HG03095 (cell line): ENCODE measurements around the gene LYPD6B.
"Not testable (repeated sequence)": the region's sequence is repeated elsewhere in the genome, so short reads cannot be mapped to it uniquely, and the experiment has no call there.

Source experiments
- ATAC-seq: cut with Tn5 transposase; IDR thresholded peaks from one replicate; pipeline ENCODE4 v1.9.1; 2021; ENCODE audit warnings: moderate library complexity; ENCODE audit not compliant: unreplicated experiment

The LYPD6B gene

DNA sequence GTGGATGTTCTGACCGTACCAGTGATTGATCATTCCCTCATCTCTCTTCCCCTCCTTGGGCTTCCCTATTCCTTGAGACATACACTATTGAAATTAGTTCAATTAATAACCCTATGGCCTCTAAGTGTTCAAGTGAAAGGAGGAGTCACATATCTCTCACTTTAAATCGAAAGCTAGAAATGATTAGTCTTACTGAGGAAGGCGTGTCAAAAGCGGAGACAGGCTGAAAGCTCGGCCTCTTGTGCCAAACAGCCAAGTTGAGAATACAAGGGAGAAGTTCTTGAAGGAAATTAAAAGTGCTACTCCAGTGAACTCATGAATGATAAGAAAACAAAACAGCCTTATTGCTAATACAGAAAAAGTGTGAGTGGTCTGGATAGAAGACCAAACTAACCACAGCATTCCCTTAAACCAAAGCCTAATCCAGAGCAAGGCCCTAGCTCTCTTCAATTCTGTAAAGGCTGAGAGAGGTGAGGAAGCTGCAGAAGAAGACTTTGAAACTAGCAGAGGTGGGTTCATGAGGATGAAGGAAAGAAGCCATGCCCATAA is 147.5 kb downstream of the LYPD6B start:
- ATAC-seq: no peak

DNA sequence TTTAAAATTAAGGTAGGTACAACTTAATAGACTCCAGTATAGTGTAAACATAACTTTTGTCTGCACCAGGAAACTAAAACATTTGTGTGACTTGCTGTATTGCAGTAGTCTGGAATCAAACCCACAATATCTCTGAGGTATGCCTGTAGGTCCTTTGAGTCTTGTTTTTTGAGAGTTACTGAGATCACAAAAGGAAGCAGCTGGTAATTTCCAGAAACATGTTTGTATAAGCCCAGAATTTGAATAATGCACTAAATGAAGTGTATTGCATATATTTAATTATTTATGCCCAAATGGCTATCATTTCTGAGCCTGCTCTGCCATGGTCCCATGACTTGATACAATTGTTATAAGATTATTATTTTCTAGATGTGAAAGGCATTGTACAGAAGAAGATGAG is 148.6 kb downstream of the LYPD6B start:
- ATAC-seq: no peak

DNA sequence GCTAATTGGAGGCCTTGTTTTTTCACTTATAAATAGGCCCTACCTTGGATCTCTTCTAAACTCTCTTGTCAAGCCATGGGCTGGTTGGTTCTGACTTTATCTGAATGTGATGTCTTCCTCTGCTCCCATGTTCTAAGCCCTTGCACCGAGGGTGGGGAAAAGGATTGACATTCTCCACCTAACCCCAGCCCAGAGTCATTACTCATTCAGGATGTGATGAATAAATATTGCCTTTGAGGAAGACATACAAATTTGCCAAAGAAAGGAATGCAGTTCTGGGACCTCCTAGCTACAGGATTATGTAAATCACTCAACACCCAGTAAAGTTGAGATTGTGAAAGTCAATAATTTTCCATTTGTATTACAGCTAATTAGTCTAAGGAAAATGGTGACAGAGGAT is 149.8 kb downstream of the LYPD6B start:
- ATAC-seq: no peak

DNA sequence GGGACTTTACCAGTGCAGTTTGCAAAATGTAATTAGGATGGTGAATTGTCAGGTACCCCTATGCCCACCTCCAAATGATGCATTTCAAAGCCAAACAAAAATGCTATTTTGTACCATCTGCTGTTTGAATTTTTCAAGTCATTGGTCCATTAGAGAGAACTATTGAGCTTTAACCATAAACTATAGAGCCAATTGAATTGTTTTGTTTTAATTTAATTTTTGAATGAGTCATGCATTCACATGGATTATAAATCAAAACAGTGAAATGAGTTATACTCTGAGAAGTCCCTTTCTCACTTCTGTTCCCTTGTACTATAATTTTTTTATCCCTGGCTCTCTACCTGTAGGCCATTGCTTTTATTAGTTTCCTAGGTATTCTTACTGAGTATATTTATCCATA is 151.3 kb downstream of the LYPD6B start:
- ATAC-seq: no peak

DNA sequence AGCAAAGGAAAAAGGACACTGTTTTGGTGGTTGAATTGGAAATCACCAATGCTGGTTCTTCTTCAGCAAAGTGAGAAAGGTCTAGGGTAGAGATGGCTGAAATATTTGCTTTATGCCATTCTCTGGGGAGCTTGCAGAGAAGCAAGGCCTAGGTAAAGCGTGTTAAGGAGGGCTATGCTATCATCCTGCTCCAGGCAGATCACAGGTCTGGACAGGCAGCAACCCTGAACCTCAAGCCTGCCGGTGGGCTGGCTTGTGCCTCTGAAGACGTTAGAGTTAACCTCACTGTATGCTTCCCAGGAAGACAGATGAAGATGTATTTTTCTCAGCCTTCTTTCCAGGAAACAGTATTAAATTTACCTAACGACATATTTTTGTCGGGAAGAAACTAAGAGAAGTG is 153.4 kb downstream of the LYPD6B start:
- no peak for ATAC-seq

DNA sequence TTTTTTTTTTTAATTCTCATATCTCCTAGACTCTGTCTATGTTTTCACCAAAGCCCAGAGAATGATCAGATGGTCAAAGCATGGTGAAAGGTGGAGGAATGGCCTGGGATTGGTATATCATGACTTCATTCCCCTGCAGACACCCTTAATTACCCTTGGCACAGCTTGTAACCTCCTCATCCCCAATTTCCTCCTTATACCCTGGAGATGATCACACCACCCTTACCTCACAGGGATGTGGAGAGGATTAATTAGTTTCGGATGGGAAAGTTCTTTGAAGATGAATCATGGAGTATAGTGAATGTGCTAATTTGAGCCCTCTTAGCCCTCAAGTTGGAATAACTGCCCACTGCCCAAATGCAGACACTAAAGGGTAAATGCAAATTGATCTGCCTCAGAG is 153.9 kb downstream of the LYPD6B start:
- ATAC-seq: no peak

DNA sequence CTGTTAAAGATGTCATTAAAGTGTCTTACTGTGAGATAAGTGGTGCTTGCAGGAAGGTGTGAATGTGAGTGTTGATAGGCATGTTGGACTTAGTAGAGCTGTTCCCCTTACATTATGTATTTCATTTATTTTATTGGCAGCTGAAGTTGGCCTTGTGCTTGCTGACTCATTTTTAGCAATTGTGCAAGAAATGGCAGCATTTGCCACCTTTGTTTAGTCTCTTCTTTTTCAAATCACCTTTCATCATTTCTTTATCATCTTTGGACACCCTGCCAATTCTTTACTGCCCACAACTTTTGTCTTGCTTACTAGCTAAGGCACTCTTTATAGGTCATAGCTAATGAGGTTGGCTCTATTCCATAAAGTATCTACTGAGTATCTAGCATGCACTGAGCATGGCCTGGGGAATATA is 161.6 kb downstream of the LYPD6B start:
- no peak for ATAC-seq

DNA sequence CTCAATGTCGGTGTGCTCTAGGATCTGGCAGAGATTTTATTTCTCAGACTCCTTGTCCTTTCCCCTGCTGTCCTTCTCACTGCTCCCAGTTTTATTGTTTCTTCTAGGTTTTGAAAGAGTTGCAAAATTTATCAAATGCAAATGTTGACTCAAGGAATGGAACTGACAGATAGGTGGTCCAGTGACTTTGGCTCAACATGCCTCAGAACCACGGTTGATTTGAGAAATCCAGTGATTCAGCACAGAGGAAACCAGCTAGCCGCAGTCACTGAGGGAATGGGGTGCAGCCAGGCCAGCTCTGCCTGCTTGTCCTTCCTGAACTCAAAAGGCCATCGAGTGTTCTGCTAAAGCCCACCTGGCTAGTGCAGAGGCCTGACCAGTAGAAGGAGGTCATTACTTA is 166.2 kb downstream of the LYPD6B start:
- no peak for ATAC-seq

DNA sequence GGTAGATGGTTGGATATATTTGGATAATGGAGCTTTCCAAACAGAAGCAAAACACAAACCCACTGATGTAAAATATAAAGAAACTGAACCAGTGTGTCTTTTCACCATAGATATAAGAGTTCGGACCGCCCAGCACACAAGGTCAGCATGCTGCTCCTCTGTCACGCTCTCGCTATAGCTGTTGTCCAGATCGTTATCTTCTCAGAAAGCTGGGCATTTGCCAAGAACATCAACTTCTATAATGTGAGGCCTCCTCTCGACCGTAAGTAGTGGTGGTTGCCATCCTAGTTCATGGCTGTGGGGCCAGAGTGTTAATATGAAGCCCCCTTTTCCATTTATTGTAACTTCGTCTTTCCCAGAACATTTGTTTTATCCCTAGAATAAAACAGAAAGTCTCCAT is 166.6 kb downstream of the LYPD6B start:
- ATAC-seq: no peak

DNA sequence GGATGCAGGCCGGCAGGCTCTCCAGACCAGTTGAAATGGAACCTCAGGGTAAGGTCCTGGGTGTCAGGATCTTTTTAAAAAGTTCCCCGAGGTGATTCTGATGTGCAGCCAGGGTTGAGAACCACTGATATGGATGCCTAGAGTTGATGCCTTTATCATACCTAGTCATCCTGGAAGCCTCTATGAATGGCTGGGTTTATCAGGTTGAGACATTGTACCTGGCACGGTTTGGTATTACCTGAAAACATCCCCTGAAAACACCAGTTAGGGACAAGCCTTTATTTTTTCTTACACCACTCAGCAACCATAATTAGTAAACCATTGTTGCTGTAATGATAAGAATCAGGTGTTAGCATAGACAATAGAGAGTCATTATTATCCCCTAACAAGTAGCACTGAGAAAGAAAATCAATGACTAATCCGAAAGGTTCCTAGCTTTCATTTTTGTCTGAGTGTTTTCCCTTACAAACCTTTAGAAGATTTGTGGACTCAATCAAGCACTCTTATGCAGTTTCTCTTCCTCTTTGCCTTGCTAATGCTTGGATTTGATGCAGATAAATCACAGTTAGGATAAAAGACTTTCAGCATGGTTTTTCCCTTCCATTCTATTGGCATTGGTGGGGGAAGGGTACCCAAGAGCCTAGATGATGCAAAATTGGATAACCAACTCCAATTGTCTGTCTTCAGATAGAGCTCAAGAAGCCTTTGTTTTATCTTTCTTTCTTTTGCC is 175.4 kb downstream of the LYPD6B start:
- no peak for ATAC-seq

DNA sequence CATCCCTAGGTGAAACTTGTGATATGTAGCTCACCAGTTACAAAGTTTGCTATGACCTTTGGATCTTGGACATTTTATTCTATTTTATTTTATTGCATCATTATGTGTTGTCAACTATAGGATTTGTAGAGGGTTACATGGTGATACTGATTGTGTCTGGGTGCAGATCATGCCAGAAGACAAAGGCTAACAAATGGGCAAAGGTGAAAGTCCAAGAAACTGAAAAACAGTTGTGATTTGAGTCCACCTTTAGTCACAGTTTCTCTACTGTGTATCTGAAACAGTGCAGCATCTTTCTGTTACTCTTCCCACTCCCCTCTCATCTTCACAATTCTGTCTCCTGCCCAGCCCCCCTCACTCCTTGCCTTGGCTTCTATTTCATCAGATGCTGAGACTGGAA is 180.0 kb downstream of the LYPD6B start:
- ATAC-seq: no peak

DNA sequence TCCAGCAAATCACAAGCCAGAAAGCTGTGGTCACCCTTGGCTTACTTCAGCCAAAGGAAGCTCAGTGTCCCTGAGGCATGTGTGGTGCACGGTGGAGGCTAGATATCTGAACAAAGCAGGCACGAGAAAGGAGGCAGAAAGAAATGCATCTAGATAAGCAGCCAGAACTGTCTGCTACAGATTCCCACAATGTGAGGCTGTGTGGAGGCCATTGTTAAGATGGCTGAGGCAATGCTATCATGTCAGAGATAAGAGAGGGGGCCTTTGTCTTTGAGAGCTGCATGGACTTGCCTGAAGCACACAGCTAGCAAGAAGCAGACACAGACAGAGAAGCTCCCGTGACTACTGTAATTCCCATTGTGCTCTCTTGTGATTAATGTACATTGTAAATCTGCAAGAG is 181.4 kb downstream of the LYPD6B start:
- ATAC-seq: no peak

DNA sequence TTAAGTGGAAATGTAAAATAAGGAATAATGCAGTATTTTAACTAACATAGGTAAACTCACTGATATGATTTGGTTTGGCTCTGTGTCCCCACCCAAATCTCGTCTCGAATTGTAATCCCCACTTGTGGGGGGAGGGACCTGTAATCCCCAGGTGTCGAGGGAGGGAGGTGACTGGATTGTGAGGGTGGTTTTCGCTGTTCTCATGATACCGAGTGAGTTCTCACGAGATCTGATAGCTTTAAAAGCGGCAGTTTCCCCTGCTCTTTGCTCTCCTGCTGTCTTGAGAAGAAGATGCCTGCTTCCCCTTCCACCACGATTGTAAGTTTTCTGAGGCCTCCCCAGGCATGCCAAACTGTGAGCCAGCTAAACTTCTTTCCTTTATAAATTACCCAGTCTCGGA is 182.5 kb downstream of the LYPD6B start:
- ATAC-seq: no peak

DNA sequence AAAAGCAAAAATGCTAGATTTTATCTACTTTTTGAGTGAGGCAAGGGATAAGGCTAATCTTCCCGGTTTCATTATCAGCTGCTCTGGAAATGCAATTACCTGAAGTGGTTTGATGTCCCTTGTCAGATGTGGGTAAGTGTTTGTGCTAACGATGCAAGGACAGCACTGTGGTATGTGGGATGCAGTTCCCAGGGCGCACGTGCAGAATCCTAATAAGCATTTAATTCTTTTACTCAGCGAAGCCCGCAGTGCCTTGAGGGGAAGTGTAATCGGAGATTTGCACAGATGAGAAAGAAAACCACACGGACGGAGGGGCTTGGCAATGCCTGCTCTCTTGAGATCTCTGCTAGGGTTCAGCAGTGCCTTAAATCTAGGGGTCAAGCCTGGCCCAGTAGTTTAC is 183.4 kb downstream of the LYPD6B start:
- ATAC-seq: no peak

DNA sequence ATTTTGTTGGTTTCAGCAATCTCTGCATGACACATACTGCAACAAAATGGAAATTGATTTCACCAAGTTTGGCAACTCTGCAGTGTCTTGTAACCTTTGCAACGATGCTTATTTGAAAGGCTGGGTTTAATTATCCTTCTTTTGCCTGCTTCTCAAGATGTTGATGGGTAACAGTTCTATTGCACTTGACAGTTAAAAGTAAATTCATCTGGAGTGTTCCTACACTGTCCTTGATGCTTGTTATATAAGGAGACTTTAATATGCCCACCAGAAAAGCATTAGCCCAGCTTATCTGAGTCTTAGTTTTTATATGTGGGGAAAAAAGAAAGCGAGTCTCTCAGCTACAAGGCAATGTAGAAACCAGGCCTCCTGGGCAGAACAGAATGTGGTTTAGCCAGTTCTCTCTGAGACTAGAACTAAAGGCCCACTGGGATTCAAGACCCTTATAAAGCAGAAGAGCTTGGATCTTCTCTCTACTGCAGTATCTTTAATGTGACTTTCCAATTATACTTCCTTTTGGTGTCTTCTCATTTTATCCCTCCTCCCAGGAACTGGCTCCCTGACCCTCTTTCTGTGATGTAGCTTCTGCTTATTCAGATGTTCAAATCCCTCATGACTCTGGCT is 185.1 kb downstream of the LYPD6B start:
- no peak for ATAC-seq

DNA sequence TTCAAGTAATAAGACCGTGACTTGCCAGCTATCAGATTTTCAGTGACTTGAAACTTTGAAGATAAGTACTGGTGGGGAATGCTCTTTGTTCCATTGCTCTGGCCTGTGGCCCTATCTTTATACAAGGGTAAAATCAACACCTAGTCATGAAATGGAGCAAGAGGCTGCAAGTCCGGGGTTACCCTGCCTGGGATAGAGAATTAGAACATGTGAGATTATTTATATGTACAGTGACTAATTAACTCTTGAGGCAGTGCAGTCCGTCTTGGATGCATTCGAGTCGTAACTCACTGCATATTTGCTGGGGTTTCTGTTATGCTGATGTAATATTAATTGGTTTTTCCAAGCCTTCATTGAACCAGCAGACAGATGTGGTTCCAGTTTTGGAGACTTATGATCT is 186.0 kb downstream of the LYPD6B start:
- ATAC-seq: no peak

DNA sequence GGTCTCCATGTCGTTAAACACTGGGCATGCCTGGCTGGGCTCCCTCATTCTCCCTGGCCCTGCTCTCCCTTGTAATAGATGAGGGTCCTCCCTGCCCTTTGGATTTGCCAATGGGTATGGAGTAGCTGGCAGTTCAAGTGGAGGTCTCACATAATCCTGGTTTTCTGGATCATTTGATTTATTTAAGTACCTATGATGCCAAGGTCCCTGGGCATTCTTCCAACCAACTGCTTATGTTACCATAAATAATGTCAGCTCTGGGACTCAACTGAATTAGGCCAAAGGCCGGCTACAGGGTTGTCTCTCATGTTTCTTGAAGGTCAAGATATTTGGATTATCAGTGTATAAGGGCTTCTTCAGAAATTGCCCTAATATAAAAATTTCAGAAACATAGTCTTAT is 186.9 kb downstream of the LYPD6B start:
- ATAC-seq: no peak

DNA sequence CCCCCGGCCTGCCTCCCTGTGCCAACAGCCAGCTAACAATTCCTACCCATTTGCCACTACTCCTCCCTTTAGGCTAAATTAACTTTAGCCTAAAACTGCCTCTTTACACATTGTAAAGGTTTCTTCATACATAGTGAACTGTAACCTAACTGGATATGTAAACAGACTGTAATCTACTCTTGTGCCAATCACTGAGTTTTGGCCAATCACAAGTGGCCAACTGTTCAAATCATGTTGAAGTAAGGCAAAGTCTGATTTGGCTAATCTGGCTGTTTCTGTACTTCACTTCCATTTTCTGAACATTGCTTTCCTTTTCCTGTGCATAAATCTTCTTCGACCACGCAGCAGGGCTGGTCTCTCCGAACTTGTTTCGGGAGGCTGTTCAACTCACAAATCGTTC is 188.3 kb downstream of the LYPD6B start:
- no peak for ATAC-seq

DNA sequence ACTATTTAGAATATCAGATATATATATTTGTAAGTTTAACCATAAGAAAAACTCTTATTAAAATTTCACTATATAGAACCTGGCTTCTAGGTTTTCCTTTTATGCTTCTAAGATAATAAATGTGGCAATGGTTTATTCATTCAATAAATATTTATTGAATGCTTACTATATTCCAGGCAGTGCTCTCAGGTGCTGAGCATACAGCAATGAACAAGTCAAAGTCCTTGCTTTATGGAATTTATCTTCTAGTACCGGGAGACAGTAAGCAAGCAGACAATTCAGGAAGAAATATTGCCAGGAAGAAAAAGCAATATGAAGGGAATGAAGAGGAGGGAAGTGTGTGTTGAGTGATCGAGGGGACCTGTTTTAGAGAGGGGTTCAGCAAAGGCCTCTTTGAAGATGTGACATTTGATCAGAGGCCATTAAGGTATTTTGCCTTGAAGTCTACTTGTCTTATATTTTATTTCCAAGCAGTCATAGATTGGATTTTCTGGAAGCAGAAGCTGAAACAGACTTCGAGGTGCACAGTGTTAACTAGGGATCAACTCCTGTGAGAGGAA is 197.4 kb downstream of the LYPD6B start:
- ATAC-seq: no peak

DNA sequence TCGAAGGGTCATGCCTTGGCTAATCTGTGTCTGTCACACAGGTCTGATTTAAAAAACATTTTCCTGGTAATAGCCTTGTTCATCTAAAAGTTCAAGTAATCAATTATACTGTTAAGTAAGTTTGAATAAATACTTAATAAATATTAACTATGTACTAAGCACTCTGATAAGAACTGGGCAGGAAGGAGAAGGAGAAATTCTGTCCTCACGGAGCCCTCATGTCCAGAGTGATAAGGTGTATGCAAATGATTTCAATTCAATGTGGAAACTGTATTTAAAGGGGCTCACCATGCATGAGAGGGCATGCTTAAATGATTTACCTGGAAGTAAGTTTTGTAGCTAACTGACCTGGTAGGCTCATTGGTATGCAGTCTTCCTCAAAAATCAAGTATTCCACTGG is 197.9 kb downstream of the LYPD6B start:
- no peak for ATAC-seq

DNA sequence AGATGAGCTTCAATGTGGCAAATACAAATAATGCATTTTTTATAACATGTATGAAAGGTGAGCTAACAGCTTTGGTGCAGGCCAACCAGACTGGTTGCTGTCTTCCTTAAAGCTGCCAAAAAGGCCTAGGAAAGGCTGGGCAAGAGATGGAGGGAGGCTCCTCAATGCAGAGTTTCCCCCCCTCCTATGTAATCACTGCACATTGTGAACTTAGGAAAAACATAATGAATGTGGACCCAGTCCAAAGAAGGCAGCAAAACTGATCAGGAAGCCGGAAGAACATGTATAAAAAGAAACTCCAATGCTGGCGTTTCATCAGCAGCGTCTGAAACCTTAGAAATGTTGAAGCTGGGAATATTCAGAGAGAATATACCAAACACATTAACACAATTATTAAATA is 207.7 kb downstream of the LYPD6B start:
- no peak for ATAC-seq

DNA sequence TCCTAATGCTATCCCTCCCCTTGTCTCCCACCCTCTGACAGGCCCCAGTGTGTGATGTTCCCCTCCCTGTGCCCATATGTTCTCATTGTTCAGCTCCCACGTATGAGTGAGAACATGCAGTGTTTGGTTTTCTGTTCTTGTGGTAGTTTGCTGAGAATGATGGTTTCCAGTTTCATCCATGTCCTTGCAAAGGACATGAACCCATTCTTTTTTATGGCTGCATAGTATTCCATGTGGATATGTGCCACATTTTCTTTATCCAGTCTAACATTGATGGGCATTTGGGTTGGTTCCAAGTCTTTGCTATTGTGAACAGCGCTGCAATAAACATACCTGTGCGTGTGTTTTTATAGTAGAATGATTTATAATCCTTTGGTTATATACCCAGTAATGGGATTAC is 212.9 kb downstream of the LYPD6B start:
- ATAC-seq: not testable (repeated sequence)
